Natural killer cell (primary cell): ENCODE results near the gene LZTS2. TPM values are rescaled to one million over a fixed set of nuclear protein-coding genes. Genes with fewer than 3 reads are reported as not detected.
A peak's percentile ranks its signal among the peaks of the same experiment; 100 is the strongest.

Experiments used
- ATAC-seq, 3 donors: fragments of 150-1000 bp in 2 of 3; fragments of 200-7000 bp in 1 of 3; cut with Tn5 transposase; 1 replicate in 1 of 3; 2 replicates in 2 of 3; pipeline ENCODE4 v1.10.0; 2021; ENCODE audit warnings: mild to moderate bottlenecking in 2 of 3, moderate library complexity in 2 of 3
- DNase-seq, 2 donors: peaks; one replicate each; pipeline versions ENCODE4 v3.0.0 to v3.0.0-alpha.2; 2013 to 2021; ENCODE audit warnings: mixed read lengths in 1 of 2
- H3K27ac ChIP-seq: one replicate; pipeline ENCODE4 v1.5.1; 2013; ENCODE audit warnings: mild to moderate bottlenecking, low read length
- H3K27me3 ChIP-seq: one replicate; pipeline ENCODE4 v1.6.1; 2013; ENCODE audit warnings: low read length; ENCODE audit not compliant: control insufficient read depth, insufficient read depth
- H3K36me3 ChIP-seq: one replicate; pipeline ENCODE4 v1.6.1; 2013; ENCODE audit warnings: low read length; ENCODE audit not compliant: control insufficient read depth, insufficient read depth
- H3K4me1 ChIP-seq: one replicate; pipeline ENCODE4 v1.6.1; 2013; ENCODE audit warnings: low read length; ENCODE audit not compliant: control insufficient read depth, insufficient read depth
- H3K4me3 ChIP-seq: one replicate; pipeline ENCODE4 v1.5.1; 2013; ENCODE audit warnings: low read length
- H3K9me3 ChIP-seq: one replicate; pipeline ENCODE4 v1.6.1; 2013; ENCODE audit warnings: low read length; ENCODE audit not compliant: control insufficient read depth, insufficient read depth
- H3K27ac Mint-ChIP-seq, 2 donors: one replicate each; pipeline ENCODE4 v1.8.0; 2022; ENCODE audit warnings: mild to moderate bottlenecking in 2 of 2, mixed read lengths in 2 of 2, moderate library complexity in 1 of 2
- H3K27me3 Mint-ChIP-seq, 2 donors: one replicate each; pipeline ENCODE4 v1.8.0; 2022; ENCODE audit warnings: low read depth in 2 of 2, mixed read lengths in 2 of 2
- H3K36me3 Mint-ChIP-seq: one replicate; pipeline ENCODE4 v1.8.0; 2022; ENCODE audit warnings: mixed read lengths
- H3K4me1 Mint-ChIP-seq, 2 donors: one replicate each; pipeline ENCODE4 v1.8.0; 2022; ENCODE audit warnings: mixed read lengths in 2 of 2
- H3K4me3 Mint-ChIP-seq: one replicate; pipeline ENCODE4 v1.8.0; 2022; ENCODE audit warnings: mild to moderate bottlenecking, moderate library complexity, mixed read lengths
- H3K9me3 Mint-ChIP-seq, 2 donors: one replicate each; pipeline ENCODE4 v1.8.0; 2022; ENCODE audit warnings: mixed read lengths in 2 of 2
- WGBS: methylation state at CpG from one replicate; pipeline ENCODE4 v1.1.7; 2013; ENCODE audit warnings: missing lambda C conversion rate; ENCODE audit not compliant: insufficient coverage; 5-methylcytosine and 5-hydroxymethylcytosine counted together
- intact Hi-C: fragments of 100-400 bp; cut with micrococcal nuclease; formaldehyde crosslinking; loops from one replicate; pipeline ENCODE4 v1.14.2; 2022
- total RNA-seq, 4 donors: library from RNA; stranded (reverse); fragments of 120-200 nt in 1 of 4; gene quantifications; one replicate each; pipeline versions ENCODE4 v1.2.3 to v1.2.4, GENCODE V29; 2013 to 2022
- TF ChIP-seq, protein P1 (sequence below): fragments of 200-600 bp; IDR thresholded peaks from one replicate; pipeline ENCODE4 v1.8.0; 2022; ENCODE audit warnings: antibody characterized with exemption

LZTS2 gene
- total RNA-seq, 3 donors from 2014 or later (not counting 1 experiment from before 2014, with no cell fraction given), result 8.0 to 16.1 (median 11.7) TPM

GRCh38 chr10:101035314-101035713 is 35.7 kb downstream of the LZTS2 start:
- Mint-ChIP-seq H3K4me1 (peaks cover 27 to 28% of the 10 kb centered on the region in 2 donors), H3K4me3 (no peak overlapping the region), H3K27me3 (no peaks in the 10 kb centered on the region), H3K9me3 (no peaks in the 10 kb centered on the region), H3K36me3 (peaks cover 14% of the 10 kb centered on the region), H3K27ac (no peak overlapping the region)
- intact Hi-C loops, result no loop called here
- WGBS, result 98% methylated on average over 7 of the region's 7 CpGs
- Histone ChIP-seq H3K36me3 (peaks cover 46% of the 10 kb centered on the region), H3K27me3 (no peaks in the 10 kb centered on the region), H3K27ac (no peak overlapping the region), H3K9me3 (no peaks in the 10 kb centered on the region), H3K4me3 (no peak overlapping the region), H3K4me1 (peaks cover 24% of the 10 kb centered on the region)
- ATAC-seq (no peak), DNase-seq (no peak)
- TF ChIP-seq, protein P1, sequence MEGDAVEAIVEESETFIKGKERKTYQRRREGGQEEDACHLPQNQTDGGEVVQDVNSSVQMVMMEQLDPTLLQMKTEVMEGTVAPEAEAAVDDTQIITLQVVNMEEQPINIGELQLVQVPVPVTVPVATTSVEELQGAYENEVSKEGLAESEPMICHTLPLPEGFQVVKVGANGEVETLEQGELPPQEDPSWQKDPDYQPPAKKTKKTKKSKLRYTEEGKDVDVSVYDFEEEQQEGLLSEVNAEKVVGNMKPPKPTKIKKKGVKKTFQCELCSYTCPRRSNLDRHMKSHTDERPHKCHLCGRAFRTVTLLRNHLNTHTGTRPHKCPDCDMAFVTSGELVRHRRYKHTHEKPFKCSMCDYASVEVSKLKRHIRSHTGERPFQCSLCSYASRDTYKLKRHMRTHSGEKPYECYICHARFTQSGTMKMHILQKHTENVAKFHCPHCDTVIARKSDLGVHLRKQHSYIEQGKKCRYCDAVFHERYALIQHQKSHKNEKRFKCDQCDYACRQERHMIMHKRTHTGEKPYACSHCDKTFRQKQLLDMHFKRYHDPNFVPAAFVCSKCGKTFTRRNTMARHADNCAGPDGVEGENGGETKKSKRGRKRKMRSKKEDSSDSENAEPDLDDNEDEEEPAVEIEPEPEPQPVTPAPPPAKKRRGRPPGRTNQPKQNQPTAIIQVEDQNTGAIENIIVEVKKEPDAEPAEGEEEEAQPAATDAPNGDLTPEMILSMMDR, result no peak

GRCh38 chr10:101035916-101036702 is 36.5 kb downstream of the LZTS2 start:
- no peak overlapping the region for H3K4me3 ChIP-seq
- H3K9me3 Mint-ChIP-seq, result no peaks in the 10 kb centered on the region
- H3K4me3 Mint-ChIP-seq, result no peak overlapping the region
- H3K27ac ChIP-seq, result no peak overlapping the region
- H3K4me1 Mint-ChIP-seq, result peaks cover 25 to 26% of the 10 kb centered on the region in 2 donors
- no peaks in the 10 kb centered on the region for H3K27me3 ChIP-seq
- H3K36me3 ChIP-seq, result peaks cover 46% of the 10 kb centered on the region
- no peaks in the 10 kb centered on the region for H3K9me3 ChIP-seq
- peaks cover 18% of the 10 kb centered on the region for H3K4me1 ChIP-seq
- intact Hi-C loops, result no loop called here
- ATAC-seq, result no peak
- H3K27ac Mint-ChIP-seq, result peak overlapping the region in 1 of 2 donors; percentile 36
- WGBS, result 93% methylated on average over 10 of the region's 10 CpGs
- TF ChIP-seq, protein P1, result no peak
- no peak for DNase-seq
- peaks cover 14% of the 10 kb centered on the region for H3K36me3 Mint-ChIP-seq
- no peaks in the 10 kb centered on the region for H3K27me3 Mint-ChIP-seq

GRCh38 chr10:101036726-101037125 is 37.1 kb downstream of the LZTS2 start:
- Histone ChIP-seq H3K27ac (no peak overlapping the region), H3K27me3 (no peaks in the 10 kb centered on the region), H3K36me3 (peaks cover 46% of the 10 kb centered on the region), H3K4me3 (no peak overlapping the region), H3K9me3 (no peaks in the 10 kb centered on the region), H3K4me1 (peaks cover 19% of the 10 kb centered on the region)
- 91% methylated on average over 7 of the region's 7 CpGs for WGBS
- intact Hi-C loops, result no loop called here
- peaks cover 14% of the 10 kb centered on the region for H3K36me3 Mint-ChIP-seq
- H3K27me3 Mint-ChIP-seq, result no peaks in the 10 kb centered on the region
- no peak overlapping the region for H3K4me3 Mint-ChIP-seq
- H3K9me3 Mint-ChIP-seq, result no peaks in the 10 kb centered on the region
- ATAC-seq (no peak), DNase-seq (no peak)
- H3K4me1 Mint-ChIP-seq, result peaks cover 25% of the 10 kb centered on the region in 2 donors
- TF ChIP-seq, protein P1, result no peak
- no peak overlapping the region for H3K27ac Mint-ChIP-seq
